H1 (cell line): ENCODE results near the gene CDK5RAP3. TPM values are rescaled to one million over a fixed set of nuclear protein-coding genes. Genes with fewer than 3 reads are reported as not detected.

Source experiments
- CHD7 ChIP-seq: fragments of 300-600 bp; sonication (generic); IDR thresholded peaks from 2 replicates; pipeline ENCODE4 v1.7.1; 2012; ENCODE audit warnings: low read length, moderate library complexity, mild to moderate bottlenecking, inconsistent platforms; ENCODE audit not compliant: insufficient replicate concordance
- polyA plus RNA-seq, 7 experiments: library from polyadenylated mRNA; depleted of rRNA in 3 of 7; stranded (reverse) in 5 of 7; unstranded in 2 of 7; fragments of >200 nt in 5 of 7; fragments of 200-250 nt in 2 of 7; gene quantifications; 1 replicate in 5 of 7; 2 replicates in 1 of 7; 4 replicates in 1 of 7; pipeline versions ENCODE4 v1.2.1 to v1.2.3, GENCODE V29; 2011 to 2013; ENCODE audit warnings: missing spikeins in 2 of 7, mixed read lengths in 2 of 7
- total RNA-seq: library from RNA; stranded (reverse); fragmentation: NEBNext Ultra II Directional; extraction: Animal tissue kit (Norgen Biotek cat#: 25700); gene quantifications from 2 replicates; pipeline ENCODE4 v1.2.1, GENCODE V29; 2021

CDK5RAP3 gene
- total and polyA plus RNA-seq, 2 of the 8 experiments (the other 6 are each of a cell fraction or from before 2014, with no cell fraction given) = 88.2 to 93.2 TPM

- no peak for TF ChIP-seq CHD7
Observed at GRCh38 chr17:48013876-48014594, 43.1 kb downstream of the CDK5RAP3 start (continued).
